Measurements from ENCODE around the gene SESN1.
"Not testable (repeated sequence)": the region's sequence is repeated elsewhere in the genome, so short reads cannot be mapped to it uniquely, and the experiment has no call there.

Gene SESN1
- 51.4 to 58.0 reads per million in 2 donors for total RNA-seq

GRCh38 chr6:109094416-109095035 is at the start of gene SESN1:
SESN1 (minus strand) TSS chr6:109094846; CDS start chr6:109094073, 773 bp downstream.
- peak; percentile 71 to 96 (median 76) for DNase-seq

GRCh38 chr6:109143191-109143590 is 48.5 kb upstream of the SESN1 start:
- DNase-seq, result no peak

- not testable (repeated sequence) for DNase-seq
Observed at GRCh38 chr6:109142067-109142466, 47.4 kb upstream of the SESN1 start.

GRCh38 chr6:109139109-109139508 is 44.5 kb upstream of the SESN1 start:
- DNase-seq, result no peak

- not testable (repeated sequence) for DNase-seq
Observed at GRCh38 chr6:109136530-109136929, 41.9 kb upstream of the SESN1 start.

- not testable (repeated sequence) for DNase-seq
Observed at GRCh38 chr6:109136039-109136438, 41.4 kb upstream of the SESN1 start.

- not testable (repeated sequence) for DNase-seq
Observed at GRCh38 chr6:109135600-109135999, 41.0 kb upstream of the SESN1 start.

- DNase-seq, result peak in 1 of 5 experiments; percentile 30
Observed at GRCh38 chr6:109130065-109130464, 35.4 kb upstream of the SESN1 start.

GRCh38 chr6:109125504-109125903 is 30.9 kb upstream of the SESN1 start:
- DNase-seq, result no peak

GRCh38 chr6:109124219-109124618 is 29.6 kb upstream of the SESN1 start:
- DNase-seq, result no peak

- no peak for DNase-seq
Observed at GRCh38 chr6:109121411-109121810, 26.8 kb upstream of the SESN1 start.

- DNase-seq, result no peak
Observed at GRCh38 chr6:109118871-109119354, 24.3 kb upstream of the SESN1 start.

GRCh38 chr6:109118337-109118736 is 23.7 kb upstream of the SESN1 start:
- no peak for DNase-seq

- DNase-seq, result no peak
Observed at GRCh38 chr6:109117346-109118035, 22.8 kb upstream of the SESN1 start.

GRCh38 chr6:109112663-109113062 is 18.0 kb upstream of the SESN1 start:
- DNase-seq, result not testable (repeated sequence)

- DNase-seq, result not testable (repeated sequence)
Observed at GRCh38 chr6:109109663-109110062, 15.0 kb upstream of the SESN1 start.

GRCh38 chr6:109105681-109106080 is 11.0 kb upstream of the SESN1 start:
- peak in 1 of 5 experiments; percentile 42 for DNase-seq

GRCh38 chr6:109104512-109104911 is 9.9 kb upstream of the SESN1 start:
- no peak for DNase-seq

GRCh38 chr6:109103942-109104341 is 9.3 kb upstream of the SESN1 start:
- DNase-seq, result peak in 1 of 5 experiments; percentile 71

- no peak for DNase-seq
Observed at GRCh38 chr6:109102762-109103161, 8.1 kb upstream of the SESN1 start.

GRCh38 chr6:109097661-109098060 is 3.0 kb upstream of the SESN1 start:
- DNase-seq, result no peak

- DNase-seq, result no peak
Observed at GRCh38 chr6:109096208-109096607, 1.6 kb upstream of the SESN1 start.

- no peak for DNase-seq
Observed at GRCh38 chr6:109095835-109096084, 1.1 kb upstream of the SESN1 start.

GRCh38 chr6:109095036-109095834 is 589 bp upstream of the SESN1 start, which contains the start of gene CEP57L1:
CEP57L1 (plus strand) TSS chr6:109095507; CDS start chr6:109145222, 49,715 bp downstream.
- peak; percentile 80 to 99 (median 91) for DNase-seq

Measured in T-helper 2 cell (primary cell).